Measurements from ENCODE around the gene DPCD. TPM values are rescaled to one million over a fixed set of nuclear protein-coding genes. Genes with fewer than 3 reads are reported as not detected.

The DPCD gene
- total and polyA plus RNA-seq, 2 of the 8 experiments (the other 6 are each of a cell fraction or from before 2014, with no cell fraction given) = 21.2 to 31.4 TPM

DNA sequence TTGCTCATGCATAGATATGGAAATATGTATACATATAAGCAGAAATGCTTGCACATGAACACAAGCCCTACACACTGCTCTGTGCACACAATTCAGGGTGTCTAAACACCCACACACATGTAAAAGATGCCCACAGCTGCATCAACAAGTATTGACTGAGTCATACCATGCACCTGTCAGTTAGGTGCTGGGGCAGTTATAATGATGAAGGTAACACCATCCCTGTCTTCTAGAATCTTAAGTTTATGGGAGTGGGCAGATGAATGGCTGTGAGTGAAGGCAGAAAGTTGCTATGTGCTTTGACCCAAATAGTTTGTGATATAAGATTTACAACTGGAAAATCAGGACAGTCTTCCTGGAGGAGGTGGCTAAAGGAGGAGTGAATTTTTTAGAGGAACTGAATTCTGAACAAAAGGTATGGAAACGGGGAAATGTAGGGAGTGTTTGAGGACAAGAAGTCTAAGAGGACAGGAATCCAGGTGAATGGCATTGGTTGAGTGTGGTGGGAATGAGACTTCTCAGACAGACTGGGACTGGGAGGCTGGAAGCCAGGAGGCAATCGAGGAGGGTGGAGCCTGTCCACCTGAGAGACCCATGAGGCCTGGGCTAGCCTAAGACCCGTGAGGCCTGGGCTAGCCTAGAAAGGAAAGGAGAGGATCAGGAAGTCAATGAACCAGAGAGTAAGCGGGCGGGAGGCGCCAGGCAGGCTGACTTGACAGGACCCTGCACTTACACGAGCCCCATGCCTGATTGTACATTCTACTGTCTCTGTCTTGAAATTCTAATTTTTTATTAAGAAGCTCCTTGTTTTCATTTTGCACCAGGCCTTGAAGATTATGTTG lies 20.7 kb upstream of the DPCD start:
- Histone ChIP-seq H3K23me2 (ENCODE audit: low read depth, low read length) (peaks cover 14% of the 10 kb centered on the region), H4K20me1 (replicated peaks in 1 of 2; ENCODE audit: control insufficient read depth in 1 of 2, insufficient read depth in 2 of 2, low read length in 2 of 2) (peaks cover 0 to 4% of the 10 kb centered on the region in 2 experiments), H2BK15ac (ENCODE audit: low read length) (peak overlapping the region; percentile 100; the same call in 1 of the 2 replicates), H3K4ac (replicated peaks; ENCODE audit: insufficient read length, low read depth, low read length) (peak overlapping the region; percentile 60), H4K8ac (ENCODE audit: extremely low read depth, insufficient read depth, low read length) (no peak overlapping the region), H3K18ac (ENCODE audit: extremely low read depth, low read length) (no peak overlapping the region), H2AFZ (ENCODE audit: low read length) (no peak overlapping the region), H3K79me2 (ENCODE audit: control insufficient read depth in 1 of 2, insufficient read depth in 2 of 2, low read length in 2 of 2) (no peaks in the 10 kb centered on the region), H3K9ac (replicated peaks in 1 of 4; ENCODE audit: extremely low read depth in 1 of 4, low read depth in 3 of 4, low read length in 3 of 4) (no peak overlapping the region), H3K27me3 (replicated peaks in 1 of 4; ENCODE audit: control insufficient read depth in 3 of 4, extremely low read depth in 1 of 4, insufficient read depth in 3 of 4, low read length in 3 of 4) (peaks cover 7 to 61% (median 49%) of the 10 kb centered on the region in 4 experiments), H3K36me3 (ENCODE audit: control insufficient read depth in 2 of 4, insufficient read depth in 4 of 4, low read length in 3 of 4) (no peaks in the 10 kb centered on the region), H2BK120ac (replicated peaks; ENCODE audit: low read depth, low read length) (peak overlapping the region; percentile 70), H3K4me3 (ENCODE audit: extremely low read depth in 1 of 4, insufficient read depth in 2 of 4, low read depth in 3 of 4, low read length in 4 of 4) (no peak overlapping the region), H2BK5ac (ENCODE audit: low read depth, low read length) (no peak overlapping the region), H3K27ac (ENCODE audit: low read depth, low read length) (no peak overlapping the region), H3K56ac (replicated peaks; ENCODE audit: insufficient read length, low read depth, low read length) (no peak overlapping the region), H3K4me2 (ENCODE audit: insufficient read depth in 1 of 2, low read depth in 2 of 2, low read length in 2 of 2) (peak overlapping the region in 1 of 2 experiments; percentile 44; a peak in 1 of 4 replicates), H2AK5ac (ENCODE audit: low read depth, low read length) (peak overlapping the region; percentile 60), H4K91ac (replicated peaks; ENCODE audit: insufficient read length, low read length) (peak overlapping the region; percentile 79), H3K23ac (ENCODE audit: insufficient read length) (no peak overlapping the region), H3K4me1 (replicated peaks in 1 of 4; ENCODE audit: control insufficient read depth in 3 of 4, insufficient read depth in 4 of 4, low read length in 3 of 4) (peaks cover 0 to 17% (median 9%) of the 10 kb centered on the region in 4 experiments; a peak in 5 of 7 replicates), H3K9me3 (ENCODE audit: insufficient read depth in 2 of 2, low read depth in 1 of 2, low read length in 1 of 2) (no peaks in the 10 kb centered on the region), H3K79me1 (ENCODE audit: low read depth, low read length) (no peaks in the 10 kb centered on the region), H2BK20ac (ENCODE audit: low read length) (peak overlapping the region; percentile 86; the same call in 1 of the 2 replicates), H3K14ac (ENCODE audit: insufficient read length) (no peak overlapping the region), H4K5ac (ENCODE audit: insufficient read length, low read depth, low read length) (no peak overlapping the region), H2BK12ac (ENCODE audit: low read depth, low read length) (peak overlapping the region; percentile 18; the same call in 1 of the 2 replicates)
- TF ChIP-seq RNF2 (IDR thresholded peaks at IDR 0.05; ENCODE audit: borderline replicate concordance, low read depth, low read length, missing control alignments, poor library complexity, severe bottlenecking) (no peak), CTBP2 (IDR thresholded peaks at IDR 0.05; ENCODE audit: borderline replicate concordance, insufficient read depth, insufficient read length, low read length) (no peak), CBX5 (IDR thresholded peaks at IDR 0.05; ENCODE audit: low read depth, low read length) (no peak)
- TF ChIP-seq, protein P1, sequence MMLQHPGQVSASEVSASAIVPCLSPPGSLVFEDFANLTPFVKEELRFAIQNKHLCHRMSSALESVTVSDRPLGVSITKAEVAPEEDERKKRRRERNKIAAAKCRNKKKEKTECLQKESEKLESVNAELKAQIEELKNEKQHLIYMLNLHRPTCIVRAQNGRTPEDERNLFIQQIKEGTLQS (IDR thresholded peaks at IDR 0.05; ENCODE audit: insufficient read depth, low read depth, low read length) = no peak
- DNase-seq (ENCODE audit: low read depth in 1 of 2, low spot score in 2 of 2) (no peak), FAIRE-seq (no peak)
- ChIA-PET CTCF (ENCODE audit: partially characterized antibody) (interaction anchor here (0.7 to 5.9 kb wide), 10 partner anchors 9 to 1240 kb away, joined by 3 to 65 read pairs (median 34); no protein-coding TSS in a partner anchor), POLR2A (ENCODE audit: partially characterized antibody) (no interaction called here)
- WGBS, 2 experiments (ENCODE audit: extremely low coverage in 1 of 2, insufficient coverage in 1 of 2, insufficient read length in 1 of 2, insufficient replicate concordance in 2 of 2, low coverage in 1 of 2, low lambda C conversion rate in 2 of 2, missing lambda C conversion rate in 1 of 2) = 85% methylated on average over 7 of the region's 7 CpGs; no CpG with 5 or more reads in 1 of the 2 experiments

Data from H1 (cell line).